GM19043 (cell line): ENCODE data around the gene FN3KRP.

Experiments used
- ATAC-seq: cut with Tn5 transposase; IDR thresholded peaks from one replicate; pipeline ENCODE4 v1.9.1; 2021; ENCODE audit warnings: low read depth; ENCODE audit not compliant: unreplicated experiment

FN3KRP gene

GRCh38 chr17:82686366-82687324 lies 29.9 kb upstream of the FN3KRP start:
- no peak for ATAC-seq

DNA sequence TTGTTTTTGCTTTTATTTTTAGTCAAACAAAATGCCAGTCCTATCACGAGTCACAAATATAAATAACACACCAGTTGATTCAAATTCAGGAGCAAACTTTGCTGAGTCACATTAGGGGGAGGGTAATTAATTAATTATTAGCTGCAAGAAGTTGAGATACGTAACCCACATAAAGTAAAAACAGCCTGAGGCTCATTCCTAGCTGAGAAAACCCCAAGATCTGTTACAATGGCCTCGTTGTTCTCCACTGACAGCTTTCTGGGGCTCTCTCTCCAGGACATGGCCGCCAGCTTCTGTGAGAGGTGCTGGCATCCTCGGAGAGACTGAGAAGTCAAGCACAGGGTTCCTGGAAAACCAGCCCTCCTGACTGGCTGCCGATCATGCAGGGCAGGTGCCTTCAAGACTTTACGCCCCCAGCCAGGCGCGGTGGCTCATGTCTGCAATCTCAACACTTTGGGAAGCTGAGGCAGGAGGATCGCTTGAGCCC lies 29.1 kb upstream of the FN3KRP start:
- no peak for ATAC-seq

DNA sequence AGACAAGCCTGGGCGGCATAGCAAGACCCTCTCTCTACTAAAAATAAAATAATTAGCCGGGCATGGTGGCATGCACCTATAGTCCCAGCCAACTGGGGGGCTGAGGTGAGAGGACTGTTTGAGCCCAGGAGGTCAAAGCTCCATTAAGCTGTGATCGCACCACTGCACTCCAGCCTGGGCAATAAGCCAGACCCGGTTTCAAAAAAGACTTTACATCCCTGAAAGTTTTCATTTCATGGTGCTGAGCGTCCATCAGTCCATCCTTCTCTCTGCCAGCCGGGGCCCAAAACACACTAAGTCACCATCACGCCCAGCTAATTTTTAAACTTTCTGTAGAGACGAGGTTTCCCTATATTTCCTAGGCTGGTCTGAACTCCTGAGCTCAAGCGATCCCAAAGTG lies 28.6 kb upstream of the FN3KRP start:
- no peak for ATAC-seq

GRCh38 chr17:82689077-82689476 lies 27.4 kb upstream of the FN3KRP start:
- no peak for ATAC-seq

DNA sequence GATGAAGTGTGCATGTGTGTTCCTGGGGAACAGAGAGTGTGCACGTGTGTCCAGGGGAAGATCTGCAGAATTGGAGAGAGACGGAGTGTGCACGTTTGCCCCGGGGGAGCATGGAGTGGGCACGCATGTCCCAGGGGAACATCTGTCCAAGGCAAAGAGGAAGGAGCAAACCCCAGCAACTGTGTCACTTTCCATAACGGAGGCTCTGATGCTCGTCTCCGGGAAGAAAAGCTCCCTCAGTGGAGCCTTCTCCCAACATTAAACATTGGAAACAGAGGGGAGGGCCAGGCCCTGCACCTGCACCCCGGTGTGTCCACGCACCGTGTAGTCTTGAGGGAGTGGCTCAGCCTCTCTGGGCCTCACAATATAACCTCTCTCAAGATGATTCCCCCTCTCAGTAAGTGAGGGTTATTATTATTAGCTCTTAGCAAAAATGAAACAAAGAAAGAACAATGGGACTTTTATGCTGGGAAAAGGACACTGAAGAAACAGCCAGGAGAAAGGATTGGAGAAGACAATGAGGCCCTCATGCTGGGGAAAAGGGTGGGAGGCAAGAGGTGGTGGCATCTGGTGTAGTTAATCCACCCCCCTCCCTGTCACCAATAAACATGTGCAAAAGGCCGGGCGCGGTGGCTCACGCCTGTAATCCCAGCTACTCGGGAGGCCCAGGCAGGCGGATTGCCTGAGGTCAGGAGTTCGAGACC lies 25.6 kb upstream of the FN3KRP start:
- ATAC-seq, result no peak

- no peak for ATAC-seq
Observed at GRCh38 chr17:82691714-82692113, 24.8 kb upstream of the FN3KRP start.

DNA sequence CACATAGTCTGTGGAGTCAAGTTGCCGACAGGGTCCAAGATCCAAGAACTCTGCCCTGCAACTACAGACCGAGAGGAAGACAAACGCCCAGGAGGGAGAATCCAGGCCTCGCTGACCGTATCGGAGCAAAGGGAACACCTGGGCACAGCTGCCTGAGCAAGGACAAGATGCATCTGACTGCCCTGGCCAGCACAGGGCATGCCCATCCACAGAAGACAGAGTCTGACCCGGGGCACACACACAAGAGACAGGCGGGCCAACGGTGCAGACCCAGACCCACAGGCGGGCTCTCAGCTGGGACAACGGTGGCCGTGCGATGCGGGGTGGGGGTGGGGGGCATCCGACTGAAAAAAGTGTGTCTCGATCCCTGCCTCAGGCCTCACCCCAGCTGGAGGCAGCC lies 24.2 kb upstream of the FN3KRP start:
- no peak for ATAC-seq

DNA sequence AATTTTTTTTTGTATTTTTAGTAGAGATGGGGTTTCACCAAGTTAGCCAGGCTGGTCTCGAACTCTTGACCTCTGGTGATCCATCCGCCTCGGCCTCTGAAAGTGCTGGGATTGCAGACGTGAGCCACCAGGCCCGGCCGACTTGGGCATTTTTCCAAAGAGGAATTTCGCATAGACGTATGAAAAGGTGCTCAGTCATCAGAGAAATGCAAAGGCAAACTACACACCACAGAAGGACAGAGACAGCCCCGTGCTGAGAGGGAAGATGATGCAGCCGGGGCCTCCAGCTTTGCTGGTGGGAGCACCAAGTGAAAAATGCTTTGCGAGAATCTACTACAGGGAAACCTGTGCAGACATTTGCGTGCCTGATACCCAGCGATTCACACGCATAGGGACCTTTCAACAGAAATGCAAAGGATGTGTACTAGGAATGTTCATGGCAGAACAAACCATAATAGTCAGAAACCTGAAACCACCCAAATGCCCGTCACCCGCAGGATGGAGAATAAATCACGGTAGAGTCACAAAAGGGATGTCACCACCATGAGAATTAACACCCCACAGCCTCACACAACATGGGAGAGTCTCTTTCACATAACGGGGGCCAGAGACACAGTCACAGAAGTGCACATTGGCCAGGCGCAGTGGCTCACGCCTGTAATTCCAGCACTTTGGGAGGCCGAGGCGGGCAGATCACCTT lies 23.2 kb upstream of the FN3KRP start:
- no peak for ATAC-seq

DNA sequence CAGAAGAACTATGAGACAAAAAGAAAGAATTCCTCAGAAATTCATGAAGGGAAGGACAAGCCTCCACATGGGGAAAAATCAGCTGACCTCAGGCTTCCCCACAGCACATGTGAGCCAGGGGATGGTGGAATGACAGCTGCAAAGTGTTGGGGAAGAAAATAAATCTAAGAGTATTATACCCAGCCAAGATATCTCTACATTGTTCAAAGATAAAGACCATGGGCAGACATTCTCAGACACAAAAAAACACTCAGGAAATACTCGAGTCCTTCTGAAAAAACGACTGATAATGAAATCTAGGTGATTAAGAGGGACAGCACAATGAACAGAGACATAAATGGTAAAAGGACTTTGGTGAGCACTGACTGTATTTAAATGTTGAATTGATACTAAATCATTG lies 21.9 kb upstream of the FN3KRP start:
- ATAC-seq, result no peak

DNA sequence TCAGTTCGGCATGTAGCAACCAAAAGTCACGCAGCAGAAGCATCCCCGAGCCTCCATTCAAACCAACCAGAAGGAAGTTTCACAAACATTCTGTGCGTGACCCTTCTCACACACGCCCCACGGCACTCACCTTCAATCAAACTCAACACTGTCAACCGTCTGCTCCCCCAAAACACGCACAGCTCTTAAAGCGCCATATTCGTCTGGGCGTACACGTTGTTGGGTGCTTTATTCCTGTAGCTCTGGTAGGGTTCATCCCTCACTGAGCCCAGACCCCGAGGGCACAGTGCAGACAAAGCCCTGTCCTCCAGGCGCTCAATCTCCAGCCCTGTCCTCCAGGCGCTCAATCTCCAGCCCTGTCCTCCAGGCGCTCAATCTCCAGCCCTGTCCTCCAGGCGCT lies 20.2 kb upstream of the FN3KRP start:
- ATAC-seq, result no peak

DNA sequence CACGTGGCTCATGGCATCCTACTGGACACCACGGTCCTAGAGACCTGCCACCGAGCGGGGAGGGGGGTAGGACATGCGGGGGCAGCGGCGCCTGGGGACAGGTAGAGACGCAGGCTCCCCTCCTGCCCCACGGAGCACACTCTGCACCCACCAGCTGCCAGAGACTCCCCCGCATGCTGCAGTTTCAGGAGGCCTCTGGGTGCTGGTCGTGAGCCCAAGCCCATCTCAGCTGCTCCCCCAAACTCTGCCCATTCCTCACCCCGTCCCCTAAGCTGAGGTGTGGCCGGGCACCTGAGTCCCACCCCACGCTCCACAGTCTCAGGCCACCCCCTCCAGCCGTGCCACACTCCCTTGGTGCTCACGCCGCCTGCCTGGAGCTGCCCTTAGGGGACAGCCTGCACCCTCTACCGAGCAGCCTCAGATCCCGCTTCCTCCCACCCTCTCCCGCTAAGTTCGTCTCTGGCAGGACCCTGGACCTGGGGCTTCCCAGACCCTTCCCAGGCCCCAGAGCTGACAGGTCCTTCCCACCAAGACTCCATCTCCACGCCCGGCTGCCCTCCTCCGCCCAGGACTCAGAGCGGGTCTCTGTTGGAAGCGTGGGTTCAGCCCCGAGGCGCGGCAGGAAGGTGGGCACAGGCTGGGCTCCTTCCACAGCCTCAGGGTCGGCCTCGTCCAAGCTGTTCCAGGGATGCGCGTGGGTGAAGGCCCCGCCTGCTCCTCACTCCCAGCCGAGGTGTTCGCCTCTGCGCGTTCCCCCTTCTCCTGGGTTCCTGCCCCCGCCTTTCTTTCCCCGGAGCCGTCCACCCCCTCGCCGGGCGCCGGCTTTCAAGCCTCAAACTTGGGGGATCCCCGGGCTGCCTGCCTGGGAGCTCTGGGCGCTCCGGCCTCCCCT lies 19.3 kb upstream of the FN3KRP start:
- ATAC-seq, result no peak

- no peak for ATAC-seq
Observed at GRCh38 chr17:82697808-82698064, 18.8 kb upstream of the FN3KRP start.

DNA sequence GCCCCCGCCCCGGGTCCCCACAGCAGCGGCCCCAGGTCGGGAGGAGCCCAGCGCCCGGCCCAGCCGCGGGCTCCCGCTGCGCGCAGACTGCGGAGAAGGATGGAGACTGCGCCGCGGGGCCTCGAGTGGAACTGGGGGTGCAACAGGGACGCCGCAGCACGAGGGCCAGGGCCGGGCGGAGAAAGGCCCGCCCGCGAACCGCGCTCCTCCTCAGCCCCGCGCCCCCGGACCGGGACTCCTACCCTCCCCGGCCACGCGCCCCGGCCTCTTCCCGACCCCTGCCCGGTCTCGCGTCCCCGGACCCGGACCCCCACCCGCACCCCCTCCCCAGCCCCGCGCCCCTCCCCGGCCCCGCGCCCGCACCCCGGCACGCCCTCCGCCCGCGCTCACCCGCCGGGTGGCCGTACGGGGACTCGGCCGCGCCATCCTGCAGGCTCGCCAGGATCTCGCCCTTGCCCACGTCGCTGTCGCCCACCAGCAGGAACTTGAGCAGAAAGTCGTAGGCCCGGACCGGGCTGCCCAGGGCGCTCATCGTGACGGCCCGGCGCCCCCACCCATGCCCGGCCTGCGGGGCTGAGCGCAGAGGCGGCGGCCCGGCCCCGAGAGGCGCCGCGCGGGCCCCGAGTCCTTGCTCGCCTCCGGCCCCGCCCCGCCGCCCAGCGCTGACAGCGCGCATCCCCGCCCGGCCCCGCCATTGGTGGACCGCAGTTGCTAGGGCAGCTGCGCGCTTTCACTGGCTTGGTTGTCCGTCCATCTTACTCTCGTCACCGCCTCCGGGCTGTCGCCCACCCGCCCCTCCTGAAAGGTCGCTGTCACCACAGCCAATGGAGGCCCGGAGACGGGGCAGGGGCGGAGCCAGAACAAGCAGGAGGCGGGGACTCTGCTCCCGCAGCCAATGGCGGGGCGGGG lies 18.2 kb upstream of the FN3KRP start, which contains the start of gene RAB40B:
RAB40B (minus strand) TSS at position 634 of the 909 bp plus-strand sequence; CDS start at position 532, 102 bp downstream.
- ATAC-seq, result peak; percentile 87

- ATAC-seq, result no peak
Observed at GRCh38 chr17:82698974-82699442, 17.5 kb upstream of the FN3KRP start.

GRCh38 chr17:82699551-82699950 lies 17.0 kb upstream of the FN3KRP start:
- no peak for ATAC-seq

- no peak for ATAC-seq
Observed at GRCh38 chr17:82702231-82702927, 14.1 kb upstream of the FN3KRP start.

GRCh38 chr17:82703036-82703745 lies 13.3 kb upstream of the FN3KRP start:
- no peak for ATAC-seq
